ENCODE measurements around the gene SERINC5.

DNA sequence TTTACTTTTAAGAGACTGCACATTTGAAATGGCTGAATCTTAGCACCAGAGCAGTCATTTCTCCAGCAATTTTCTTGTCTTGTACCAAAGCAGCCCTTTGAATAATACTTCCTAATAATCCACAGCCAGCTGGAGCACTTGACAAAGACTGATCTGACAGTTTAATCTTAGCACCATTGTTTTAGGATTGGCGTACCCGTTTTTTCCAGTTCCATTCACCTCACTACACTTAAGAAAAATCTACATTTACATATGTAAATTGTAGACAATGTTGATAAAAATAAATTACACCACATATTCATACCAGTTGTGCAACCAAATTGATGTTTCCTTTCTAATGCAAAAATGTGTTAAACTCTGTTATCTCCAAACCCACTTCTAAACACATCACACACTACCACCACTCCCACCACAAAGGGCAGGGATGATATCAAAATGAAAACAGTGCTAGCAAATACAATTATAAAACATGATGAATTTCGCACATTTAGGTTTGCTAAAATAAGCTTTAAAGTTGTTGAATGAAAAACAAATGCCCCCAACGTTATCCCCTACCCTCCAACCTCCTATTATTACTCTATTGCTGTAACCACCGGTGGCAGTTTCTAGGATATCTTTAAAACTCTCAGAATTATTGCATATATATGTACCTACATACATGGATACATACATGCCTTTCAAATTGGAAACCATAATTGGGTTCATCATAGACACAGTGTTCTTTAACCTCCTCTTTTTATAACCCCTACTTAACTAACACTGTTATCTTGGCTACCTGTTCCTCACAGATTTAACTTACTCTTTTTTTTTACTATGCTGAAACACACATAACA is 21.5 kb downstream of the SERINC5 start:
- TF ChIP-seq, protein P1, sequence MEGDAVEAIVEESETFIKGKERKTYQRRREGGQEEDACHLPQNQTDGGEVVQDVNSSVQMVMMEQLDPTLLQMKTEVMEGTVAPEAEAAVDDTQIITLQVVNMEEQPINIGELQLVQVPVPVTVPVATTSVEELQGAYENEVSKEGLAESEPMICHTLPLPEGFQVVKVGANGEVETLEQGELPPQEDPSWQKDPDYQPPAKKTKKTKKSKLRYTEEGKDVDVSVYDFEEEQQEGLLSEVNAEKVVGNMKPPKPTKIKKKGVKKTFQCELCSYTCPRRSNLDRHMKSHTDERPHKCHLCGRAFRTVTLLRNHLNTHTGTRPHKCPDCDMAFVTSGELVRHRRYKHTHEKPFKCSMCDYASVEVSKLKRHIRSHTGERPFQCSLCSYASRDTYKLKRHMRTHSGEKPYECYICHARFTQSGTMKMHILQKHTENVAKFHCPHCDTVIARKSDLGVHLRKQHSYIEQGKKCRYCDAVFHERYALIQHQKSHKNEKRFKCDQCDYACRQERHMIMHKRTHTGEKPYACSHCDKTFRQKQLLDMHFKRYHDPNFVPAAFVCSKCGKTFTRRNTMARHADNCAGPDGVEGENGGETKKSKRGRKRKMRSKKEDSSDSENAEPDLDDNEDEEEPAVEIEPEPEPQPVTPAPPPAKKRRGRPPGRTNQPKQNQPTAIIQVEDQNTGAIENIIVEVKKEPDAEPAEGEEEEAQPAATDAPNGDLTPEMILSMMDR (IDR thresholded peaks at IDR 0.05) = no peak
- TF ChIP-seq FOSL2 (IDR thresholded peaks at IDR 0.05; ENCODE audit: borderline replicate concordance, low read depth) (no peak), EZH2phosphoT487 (IDR thresholded peaks at IDR 0.05; ENCODE audit: borderline replicate concordance, low read depth) (no peak), POLR2AphosphoS5 (IDR thresholded peaks at IDR 0.05; ENCODE audit: low read depth, low read length) (no peak), YY1 (IDR thresholded peaks at IDR 0.05; ENCODE audit: low read depth) (no peak)
- TF ChIP-seq, protein P2, sequence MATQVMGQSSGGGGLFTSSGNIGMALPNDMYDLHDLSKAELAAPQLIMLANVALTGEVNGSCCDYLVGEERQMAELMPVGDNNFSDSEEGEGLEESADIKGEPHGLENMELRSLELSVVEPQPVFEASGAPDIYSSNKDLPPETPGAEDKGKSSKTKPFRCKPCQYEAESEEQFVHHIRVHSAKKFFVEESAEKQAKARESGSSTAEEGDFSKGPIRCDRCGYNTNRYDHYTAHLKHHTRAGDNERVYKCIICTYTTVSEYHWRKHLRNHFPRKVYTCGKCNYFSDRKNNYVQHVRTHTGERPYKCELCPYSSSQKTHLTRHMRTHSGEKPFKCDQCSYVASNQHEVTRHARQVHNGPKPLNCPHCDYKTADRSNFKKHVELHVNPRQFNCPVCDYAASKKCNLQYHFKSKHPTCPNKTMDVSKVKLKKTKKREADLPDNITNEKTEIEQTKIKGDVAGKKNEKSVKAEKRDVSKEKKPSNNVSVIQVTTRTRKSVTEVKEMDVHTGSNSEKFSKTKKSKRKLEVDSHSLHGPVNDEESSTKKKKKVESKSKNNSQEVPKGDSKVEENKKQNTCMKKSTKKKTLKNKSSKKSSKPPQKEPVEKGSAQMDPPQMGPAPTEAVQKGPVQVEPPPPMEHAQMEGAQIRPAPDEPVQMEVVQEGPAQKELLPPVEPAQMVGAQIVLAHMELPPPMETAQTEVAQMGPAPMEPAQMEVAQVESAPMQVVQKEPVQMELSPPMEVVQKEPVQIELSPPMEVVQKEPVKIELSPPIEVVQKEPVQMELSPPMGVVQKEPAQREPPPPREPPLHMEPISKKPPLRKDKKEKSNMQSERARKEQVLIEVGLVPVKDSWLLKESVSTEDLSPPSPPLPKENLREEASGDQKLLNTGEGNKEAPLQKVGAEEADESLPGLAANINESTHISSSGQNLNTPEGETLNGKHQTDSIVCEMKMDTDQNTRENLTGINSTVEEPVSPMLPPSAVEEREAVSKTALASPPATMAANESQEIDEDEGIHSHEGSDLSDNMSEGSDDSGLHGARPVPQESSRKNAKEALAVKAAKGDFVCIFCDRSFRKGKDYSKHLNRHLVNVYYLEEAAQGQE (IDR thresholded peaks at IDR 0.05; ENCODE audit: low read depth, low read length) = no peak
